Stimulated activated CD4-positive, alpha-beta T cell treated with anti-CD3 and anti-CD28 coated beads, Interleukin-2, amount 100 ng/mL, for 4 hours (primary cell): ENCODE results near the gene TPH2.

Experiments used
- DNase-seq: peaks from one replicate; pipeline ENCODE4 v3.0.0-alpha.2; 2020; ENCODE audit warnings: low read depth

Gene TPH2

DNA sequence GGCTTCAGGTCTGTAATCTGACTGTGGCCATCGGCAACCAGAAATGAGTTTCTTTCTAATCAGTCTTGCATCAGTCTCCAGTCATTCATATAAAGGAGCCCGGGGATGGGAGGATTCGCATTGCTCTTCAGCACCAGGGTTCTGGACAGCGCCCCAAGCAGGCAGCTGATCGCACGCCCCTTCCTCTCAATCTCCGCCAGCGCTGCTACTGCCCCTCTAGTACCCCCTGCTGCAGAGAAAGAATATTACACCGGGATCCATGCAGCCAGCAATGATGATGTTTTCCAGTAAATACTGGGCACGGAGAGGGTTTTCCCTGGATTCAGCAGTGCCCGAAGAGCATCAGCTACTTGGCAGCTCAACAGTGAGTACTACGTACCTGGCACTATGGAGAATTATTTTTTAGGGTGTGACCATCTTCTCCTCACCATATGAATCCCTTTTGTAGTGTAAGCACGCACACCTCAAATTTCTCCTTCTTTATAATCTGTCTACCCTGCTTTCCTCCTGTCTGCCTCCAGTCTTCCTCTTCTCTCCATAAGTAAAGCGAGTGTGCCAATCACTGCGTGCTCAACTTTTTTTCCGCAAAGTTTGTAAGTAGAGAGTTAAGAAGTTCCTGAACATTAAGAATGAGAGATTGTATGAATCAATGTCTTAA, at the start of gene TPH2:
TPH2 (plus strand) TSS at position 118 of the 658 bp plus-strand sequence; CDS start at position 260, 142 bp downstream.
- DNase-seq, result peak; percentile 2

DNA sequence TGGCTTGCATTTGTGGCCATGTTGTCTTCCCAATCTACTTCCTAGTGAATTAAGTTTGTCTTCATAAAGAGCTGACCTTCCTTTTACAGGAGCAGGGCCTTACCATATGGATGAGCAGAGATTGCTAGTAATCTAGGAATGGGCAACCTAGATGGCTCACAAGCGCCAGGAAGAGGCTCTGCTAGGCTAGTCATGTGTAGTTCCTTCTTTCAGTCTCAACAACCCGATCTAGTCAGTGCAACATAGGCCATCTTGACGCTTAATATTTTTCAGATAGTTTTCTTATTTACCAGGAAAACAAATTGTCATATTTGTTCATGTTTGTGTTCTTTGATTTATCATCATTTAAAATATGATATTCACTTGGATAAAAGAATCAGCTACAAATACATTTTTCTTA, 48.2 kb upstream of the TPH2 start:
- no peak for DNase-seq

DNA sequence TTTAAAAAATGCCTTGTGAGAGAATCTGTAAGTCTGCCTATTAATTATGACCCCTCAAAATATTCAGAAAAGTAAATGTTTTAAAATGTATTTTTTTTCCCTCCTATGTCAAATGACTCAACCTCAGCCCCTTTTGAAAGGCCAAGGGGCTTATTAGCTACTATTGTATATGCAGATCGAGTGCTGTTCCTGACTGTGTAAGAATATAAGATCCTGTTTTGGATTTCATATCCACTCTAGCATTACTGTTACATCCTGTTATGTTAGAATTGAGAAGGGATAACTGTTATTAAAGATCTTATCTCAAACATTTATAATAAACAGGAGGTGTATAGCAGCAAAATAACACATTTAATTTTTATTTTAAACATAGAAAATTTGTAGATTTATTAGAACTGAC, 46.6 kb upstream of the TPH2 start:
- DNase-seq, result no peak

DNA sequence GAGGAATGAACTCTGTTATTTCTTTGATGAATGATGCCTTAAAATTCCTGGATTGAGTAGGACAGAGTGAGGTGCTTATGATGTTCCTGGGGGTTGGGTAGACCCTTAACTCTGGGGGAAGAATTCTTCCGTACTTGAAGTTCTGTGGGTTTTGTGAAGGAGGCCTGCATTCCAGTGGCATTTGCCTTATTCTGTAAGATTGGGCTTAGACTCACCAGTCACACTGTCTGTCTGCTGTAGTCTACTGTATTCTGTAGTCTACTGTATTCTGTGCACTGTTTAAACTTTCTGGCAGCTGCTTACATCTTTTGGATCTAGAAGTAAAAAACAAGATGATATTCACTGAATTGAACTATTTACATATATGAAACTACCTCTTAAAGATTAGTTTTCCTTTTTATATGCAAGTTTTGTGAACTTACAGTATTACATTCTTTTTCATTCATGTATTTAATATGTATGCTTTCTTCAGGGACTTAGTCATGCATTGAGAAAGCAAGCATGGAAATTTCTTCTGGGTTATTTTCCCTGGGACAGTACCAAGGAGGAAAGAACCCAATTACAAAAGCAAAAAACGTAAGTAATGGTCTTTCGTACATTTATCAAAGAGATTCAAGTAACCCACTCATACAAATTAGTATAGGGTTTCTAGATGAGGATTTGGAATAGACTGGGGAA, 42.3 kb upstream of the TPH2 start:
- no peak for DNase-seq

DNA sequence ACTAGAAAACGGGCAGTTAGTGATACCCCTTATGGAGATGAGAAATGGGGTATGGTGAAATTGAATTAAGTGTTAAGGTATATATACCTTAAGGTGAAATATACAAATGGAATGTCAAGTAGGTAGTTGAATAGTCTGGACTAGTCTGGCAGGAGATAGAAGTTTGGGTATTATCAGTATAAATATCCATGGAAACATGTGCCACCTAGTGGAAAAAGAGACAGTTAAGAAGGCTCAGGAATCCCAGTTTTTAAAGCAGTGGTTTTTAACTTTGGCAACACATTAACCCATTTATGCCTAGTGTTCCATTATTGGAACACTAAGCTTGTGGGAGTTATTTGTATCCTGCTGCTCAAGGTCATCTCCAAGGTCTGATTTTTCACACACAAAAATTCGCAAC, 38.6 kb upstream of the TPH2 start:
- DNase-seq, result no peak

DNA sequence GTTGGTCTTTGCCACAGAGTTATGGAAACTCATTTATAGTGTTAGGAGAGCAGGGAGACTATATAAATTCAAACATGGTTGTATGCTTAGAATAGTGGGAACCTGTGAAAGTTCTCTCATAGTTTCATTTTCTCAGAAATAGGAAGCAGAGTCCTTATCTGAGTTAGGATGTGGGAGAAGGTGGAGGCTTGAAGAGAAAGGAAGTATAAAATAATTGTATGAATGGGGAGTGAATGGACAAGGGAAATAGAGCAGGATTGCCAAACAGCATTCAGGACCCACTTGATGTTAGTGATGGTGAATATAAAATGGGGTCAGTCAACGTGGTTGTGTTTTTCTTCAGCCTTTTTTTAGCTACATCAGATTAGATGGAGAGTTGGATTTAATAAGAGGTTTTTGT, 34.0 kb upstream of the TPH2 start:
- DNase-seq, result no peak

DNA sequence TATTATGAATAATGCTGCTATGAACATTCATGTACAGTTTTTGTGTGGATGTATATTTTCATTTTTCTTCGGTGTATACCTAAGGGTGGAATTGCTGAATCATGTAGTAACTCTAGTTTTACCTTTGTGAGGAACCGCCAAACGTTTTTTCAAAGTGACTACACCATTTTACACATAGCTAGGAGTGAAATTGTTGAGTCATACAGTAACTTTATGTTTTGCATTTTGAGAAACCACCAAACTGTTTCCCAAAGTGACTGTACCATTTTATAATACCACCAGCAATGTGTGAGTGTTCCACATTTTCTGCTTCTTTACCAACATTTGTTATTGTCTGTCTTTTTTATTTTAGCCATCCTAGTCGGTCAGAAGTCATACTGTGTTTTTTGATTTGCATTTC, 3.1 kb upstream of the TPH2 start:
- DNase-seq, result no peak

DNA sequence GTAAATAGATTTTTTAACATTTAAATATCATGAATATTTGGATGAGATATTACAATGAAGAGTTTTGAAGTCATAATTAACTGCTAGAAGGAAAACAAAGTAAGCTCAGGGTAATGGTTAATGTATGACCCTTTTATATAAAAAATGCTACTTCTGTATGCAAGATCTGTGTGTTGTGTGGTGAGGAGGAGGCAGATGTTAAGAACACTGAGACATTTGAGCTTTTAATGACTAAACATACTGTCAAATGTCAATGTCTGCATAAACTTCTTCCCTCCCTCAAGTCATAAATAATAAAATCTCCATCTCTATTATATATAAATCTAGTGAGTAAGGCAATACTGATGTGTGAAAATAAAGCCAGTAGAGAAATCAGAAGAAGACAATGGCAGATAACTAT, 1.4 kb downstream of the TPH2 start:
- no peak for DNase-seq

DNA sequence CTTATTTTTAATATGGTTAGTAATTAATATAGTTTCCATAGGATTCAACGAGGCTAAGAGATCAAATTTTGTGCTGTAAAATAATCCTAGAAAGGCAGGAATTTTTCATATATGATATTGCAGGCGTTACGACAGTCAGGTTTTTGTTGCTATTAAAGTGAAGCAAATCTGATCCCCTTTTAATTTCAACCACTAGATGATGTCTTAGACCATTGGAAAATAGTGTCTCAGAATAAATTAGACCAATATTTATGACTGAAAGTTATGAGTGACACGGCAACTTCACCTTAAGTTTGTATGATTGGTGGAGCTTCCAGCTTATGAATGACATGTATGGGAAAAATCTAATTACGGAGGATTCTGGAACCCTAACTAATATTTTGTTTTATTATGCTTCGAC, 2.5 kb downstream of the TPH2 start:
- no peak for DNase-seq

DNA sequence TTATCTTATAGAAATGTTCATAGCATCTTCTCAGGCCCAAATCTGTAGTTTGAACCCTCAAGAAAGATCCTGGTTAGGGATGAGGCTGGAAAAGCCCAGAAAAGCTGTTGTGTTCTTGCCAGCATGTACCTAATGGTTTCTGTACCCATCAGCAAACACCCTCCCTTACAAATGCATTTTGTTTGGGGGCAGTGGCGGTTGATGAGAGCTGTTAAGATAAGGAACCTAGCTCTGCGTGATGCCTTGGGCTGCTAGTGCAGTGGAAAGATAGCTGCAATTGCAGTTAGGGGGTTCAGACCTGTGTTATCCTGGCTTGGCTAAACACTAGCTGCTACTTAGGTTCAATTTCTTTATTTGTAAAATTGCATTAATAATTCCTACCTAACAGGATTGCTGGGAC, 3.6 kb downstream of the TPH2 start:
- no peak for DNase-seq

DNA sequence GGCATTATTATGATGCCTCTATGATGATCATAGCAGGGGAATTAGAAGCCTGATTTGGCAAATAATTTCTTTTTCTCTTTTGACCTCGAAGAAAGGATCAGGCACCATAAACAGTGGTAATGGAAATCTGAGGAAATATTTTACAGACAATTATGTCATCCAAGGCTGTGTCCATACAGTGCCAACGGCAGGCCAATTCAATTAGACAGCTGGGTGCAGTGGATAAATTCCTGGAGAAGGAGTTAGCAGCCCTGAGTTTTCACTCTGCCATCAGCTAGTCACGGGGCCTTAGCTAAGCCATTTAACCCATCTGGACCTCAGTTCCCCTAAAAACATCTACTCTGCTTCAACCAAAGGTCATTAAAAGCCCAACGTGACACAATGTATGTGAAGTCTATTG, 4.1 kb downstream of the TPH2 start:
- DNase-seq, result no peak

DNA sequence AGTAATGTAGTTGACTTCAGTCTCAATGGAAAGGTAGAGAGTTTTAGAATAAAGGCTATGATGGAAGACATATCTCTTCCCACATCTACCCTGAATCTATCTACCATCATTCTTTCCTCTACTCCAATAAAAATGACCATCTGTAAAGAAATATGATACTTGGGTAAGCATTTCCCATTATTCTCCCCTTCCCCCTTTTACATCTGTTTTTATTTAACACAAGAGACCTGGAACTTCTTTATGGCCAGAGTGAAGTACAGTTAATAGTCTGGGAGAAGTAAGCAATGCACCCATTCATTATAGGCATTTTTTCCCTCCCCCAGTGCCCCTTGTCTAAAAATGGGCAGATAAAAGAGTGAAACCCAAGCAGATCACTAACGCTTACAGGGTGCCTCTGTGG, 6.5 kb downstream of the TPH2 start:
- DNase-seq, result no peak

DNA sequence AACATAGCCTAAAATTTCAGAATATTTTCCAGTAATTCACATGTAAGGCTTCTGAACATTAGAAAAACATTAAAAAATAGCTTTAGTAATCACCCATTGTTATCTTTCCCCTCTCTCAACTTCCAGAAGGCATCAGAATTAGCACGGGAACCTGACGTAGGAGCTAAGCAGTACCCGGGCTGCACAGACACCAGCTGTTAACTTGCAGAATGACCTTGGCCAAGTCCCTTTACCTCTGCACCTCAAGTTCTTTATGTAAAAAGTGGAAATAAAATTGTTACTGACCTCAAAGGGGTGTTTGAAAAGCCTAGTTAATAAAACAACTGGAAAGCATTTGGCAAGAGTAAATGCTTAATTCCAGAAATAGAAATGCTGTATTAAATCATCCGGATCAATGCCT, 7.2 kb downstream of the TPH2 start:
- no peak for DNase-seq

DNA sequence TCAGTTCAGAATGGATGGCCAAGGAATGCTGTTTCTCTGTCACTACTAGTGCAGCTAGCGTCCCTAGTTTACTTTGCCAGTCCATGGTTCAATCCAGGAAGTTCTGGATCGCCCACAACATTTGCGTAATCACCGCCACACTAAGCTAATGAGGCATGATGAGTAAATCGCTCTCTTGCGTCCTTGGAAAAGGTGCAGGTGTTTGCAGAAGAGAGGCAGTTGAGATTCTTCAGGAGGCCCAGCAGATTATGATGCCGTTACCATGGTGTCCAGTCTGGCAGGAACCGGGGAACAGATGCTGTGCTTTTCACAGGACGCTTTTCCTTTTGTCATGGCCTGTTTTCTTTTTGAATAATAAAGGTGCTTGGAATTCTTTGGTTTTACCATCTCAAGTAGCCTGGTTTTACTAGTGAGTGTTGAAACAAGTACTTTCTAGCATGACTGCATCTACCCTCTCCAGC, 9.0 kb downstream of the TPH2 start:
- DNase-seq, result no peak

DNA sequence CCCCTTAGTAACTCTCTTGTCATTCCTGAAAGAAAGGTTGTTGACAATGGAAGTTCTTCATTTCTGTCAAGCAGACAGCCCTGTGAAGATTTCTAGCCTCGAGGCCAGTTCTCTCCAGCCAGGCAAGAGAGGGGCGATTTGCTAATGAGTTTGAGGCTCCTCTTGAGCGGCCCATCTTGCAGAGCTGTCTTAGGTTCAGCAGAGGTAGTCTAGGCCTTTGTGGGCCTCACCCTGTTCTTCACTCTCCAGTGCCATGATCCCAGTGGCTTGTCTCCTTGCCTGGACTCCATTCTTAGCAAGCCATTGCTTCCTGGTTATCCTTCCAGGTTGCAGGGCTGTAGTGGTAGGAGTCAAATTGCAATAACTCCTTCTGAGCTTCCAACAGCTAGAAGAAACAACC, 9.7 kb downstream of the TPH2 start:
- no peak for DNase-seq

DNA sequence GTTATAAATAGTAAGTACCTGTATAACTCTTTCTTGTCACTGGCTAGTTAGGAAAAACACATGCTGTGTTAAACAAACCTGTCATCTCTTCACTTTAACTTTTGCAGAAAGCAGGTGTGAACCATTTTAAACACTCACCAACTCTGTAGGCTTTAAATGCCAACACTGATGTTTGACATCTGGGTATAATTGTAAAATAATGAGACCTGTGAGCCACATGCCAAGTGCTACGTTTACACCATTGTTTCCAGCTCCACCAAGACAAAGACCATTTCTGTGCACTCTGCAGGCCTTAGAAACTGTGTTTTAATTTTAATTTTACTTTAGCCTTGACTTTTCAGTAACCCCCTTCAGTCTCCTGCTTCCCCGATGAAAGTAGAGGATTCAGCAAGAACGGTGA, 11.0 kb downstream of the TPH2 start:
- no peak for DNase-seq

DNA sequence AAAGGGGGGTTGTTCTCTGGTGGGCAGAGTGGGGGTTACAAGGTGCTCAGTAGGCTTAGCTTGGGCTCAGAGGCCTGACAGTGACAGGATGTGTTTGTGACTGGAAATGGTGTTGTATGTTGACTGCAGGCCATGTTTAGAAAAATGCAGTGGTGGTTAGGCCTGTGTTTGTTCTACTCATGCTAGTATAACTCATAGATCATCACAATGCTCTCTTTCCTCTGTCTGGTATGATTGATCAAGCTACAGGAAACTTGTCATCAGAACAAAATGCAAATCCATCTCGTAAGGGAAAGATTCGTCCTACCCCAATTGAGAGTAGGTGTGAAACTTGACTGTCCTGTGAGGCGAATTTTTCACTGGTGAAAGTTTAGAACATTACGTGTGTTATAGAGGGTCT, 11.8 kb downstream of the TPH2 start:
- DNase-seq, result no peak

DNA sequence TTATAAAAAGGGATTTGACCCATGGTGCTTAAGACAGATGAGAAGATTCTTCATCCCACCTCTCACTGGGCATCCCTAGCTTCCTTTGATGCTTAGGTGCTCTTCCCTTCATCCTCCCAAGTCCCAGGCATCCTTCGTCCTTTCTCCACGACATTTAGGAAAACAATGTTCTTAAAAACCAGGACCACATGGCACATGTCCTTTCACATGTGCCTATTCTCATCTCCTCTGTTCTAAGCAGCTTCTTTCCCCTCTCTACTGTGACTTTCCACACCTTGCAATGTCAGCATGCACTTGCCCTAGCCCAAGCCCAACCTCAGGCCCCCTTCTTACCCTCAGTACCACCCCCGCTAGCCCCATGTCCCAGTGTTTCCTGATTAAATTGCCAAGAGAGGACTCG, 12.2 kb downstream of the TPH2 start:
- DNase-seq, result no peak

DNA sequence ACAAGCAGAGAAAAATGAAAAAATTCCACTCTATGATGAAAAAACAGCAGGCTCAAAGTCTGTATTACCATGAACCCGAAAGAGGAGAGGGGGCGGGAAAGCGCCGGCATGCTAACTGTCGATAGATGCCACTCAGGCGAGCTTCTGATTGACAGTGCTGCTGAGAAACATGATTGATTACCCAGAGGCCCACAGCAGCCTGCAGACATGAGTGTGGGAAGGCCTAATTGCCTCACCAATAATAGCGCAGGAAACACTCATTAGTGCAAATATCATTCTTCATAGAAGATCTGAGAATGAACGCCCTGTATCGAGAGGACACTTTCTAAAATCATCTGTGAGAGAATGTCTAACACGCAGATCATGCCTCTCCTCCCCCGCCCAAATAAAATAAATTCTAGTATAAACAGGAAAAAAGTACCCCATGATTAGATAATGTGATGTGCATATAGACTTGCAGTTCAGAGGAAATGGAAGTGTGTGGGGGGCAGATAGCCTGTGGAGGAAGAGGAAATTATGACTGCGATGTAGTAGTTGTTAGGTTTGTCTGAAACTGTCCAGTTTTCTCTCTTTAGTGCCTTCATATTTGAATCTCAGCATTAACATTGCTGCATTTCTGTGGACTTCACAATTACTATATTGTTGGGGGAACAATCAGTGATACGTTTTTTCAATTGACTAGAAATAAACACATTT, 15.6 kb downstream of the TPH2 start:
- DNase-seq, result no peak

DNA sequence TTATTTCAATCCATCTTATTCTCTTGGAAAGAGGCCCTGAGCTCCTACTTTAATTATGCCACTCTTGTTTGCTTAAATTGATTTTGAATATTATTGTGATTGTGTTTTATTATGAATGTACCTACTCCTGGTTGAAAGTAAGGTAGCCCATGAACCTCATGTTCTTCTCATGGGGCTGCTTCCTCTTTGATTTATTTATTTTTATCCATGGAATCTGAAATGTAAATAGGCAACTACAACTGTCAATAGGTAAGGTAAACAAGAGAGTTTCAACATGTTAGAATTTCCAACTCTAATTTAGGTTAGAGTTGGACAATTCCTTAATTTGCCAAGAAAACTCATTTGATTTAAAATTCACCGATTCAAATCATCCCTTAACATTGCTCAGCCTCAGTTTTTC, 16.2 kb downstream of the TPH2 start:
- DNase-seq, result no peak

DNA sequence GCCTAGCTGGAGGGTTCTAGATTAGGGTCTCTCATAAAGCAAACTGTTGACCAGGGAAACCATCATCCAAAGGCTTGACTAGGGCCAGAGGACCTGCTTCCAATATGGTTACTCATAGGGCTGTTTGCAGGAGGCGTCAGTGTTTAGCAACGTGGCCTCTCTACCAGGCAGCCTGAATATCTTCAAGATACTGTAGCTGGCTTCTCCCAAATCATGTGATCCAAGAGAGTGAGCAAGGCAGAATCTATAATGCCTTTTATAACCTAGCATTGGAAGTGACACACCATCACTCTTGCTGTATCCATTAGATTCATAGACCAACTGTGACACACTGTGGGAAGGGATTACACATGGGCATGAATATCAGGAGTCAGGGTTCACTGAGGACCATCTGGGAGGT, 17.3 kb downstream of the TPH2 start:
- no peak for DNase-seq

DNA sequence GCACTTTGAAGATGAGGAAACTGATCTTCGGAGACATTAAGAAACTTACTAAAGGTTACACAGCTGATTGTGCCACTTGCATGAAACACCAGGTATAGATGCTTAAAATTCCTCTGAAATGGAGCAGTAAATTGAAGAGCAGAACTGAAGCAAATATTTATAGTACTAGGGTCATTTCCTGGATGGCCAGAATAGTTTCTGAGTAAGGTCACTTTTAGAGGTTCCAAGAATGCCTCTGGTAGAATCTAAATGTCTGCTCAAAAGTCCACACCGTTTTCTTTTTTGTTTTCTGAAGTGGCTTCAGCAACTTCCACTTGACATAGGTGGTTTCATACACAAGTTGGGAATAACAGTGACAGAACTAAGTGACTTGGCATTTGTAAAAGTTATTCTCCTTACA, 19.4 kb downstream of the TPH2 start:
- no peak for DNase-seq

DNA sequence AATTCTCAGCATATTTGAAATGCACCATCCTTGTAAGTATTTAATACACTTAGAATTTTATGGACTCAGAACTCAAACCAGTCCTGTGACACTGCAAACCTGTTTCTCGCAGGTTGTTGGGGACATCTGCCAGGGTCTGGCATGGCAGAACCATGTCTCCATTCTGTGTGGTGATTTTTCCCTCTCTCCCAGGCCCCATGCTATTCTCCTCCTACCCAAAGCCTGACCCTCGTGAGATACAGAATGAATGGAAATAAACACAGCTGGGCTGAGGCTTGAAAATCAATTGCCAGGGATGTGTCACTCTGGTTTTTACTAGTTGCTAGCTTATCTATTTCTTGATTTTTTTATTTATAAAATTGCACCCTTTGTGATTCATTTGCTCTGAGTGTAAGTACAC, 19.8 kb downstream of the TPH2 start:
- DNase-seq, result no peak
